Kidney tubule cell (primary cell): ENCODE data around the gene CDH24.

ENCODE experiments used
- DNase-seq: peaks from one replicate; pipeline ENCODE4 v3.0.0-alpha.2; 2018; ENCODE audit warnings: low spot score

Gene CDH24

DNA sequence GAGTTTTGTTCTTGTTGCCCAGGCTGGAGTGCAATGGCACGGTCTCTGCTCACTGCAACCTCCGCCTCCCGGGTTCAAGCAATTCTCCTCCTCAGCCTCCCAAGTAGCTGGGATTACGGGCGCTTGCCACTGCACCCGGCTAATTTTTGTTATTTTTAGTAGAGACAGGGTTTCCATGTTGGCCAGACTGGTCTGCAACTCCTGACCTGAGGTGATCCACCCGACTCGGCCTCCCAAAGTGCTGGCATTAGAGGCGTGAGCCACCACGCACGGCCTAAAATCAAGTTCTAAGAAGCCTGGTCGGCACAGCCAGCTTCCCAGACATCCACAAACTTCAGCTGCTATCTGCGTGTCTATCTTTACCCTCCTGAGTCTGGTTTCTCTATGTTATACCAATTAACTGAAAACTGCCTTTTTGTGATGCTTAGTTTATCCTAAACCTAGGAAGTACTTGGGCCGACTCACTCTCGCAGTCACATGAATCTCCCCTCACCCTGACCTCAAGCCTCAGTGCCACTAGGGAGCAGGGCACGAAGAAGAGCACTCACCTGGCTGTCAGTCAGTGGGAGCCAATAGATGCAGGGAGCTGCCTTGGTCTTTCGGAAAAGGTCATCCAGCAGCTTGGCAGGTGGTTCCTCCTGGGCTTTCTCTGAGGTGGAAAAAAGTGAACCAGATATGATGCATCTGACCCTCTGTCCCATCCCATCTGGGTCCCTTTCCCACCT is 3.4 kb upstream of the CDH24 start:
- no peak for DNase-seq

GRCh38 chr14:23058654-23059504 is 1.6 kb upstream of the CDH24 start:
- DNase-seq = no peak

- peak; percentile 87 for DNase-seq
These were observed 685 bp upstream of the CDH24 start for GRCh38 chr14:23057757-23058653.

DNA sequence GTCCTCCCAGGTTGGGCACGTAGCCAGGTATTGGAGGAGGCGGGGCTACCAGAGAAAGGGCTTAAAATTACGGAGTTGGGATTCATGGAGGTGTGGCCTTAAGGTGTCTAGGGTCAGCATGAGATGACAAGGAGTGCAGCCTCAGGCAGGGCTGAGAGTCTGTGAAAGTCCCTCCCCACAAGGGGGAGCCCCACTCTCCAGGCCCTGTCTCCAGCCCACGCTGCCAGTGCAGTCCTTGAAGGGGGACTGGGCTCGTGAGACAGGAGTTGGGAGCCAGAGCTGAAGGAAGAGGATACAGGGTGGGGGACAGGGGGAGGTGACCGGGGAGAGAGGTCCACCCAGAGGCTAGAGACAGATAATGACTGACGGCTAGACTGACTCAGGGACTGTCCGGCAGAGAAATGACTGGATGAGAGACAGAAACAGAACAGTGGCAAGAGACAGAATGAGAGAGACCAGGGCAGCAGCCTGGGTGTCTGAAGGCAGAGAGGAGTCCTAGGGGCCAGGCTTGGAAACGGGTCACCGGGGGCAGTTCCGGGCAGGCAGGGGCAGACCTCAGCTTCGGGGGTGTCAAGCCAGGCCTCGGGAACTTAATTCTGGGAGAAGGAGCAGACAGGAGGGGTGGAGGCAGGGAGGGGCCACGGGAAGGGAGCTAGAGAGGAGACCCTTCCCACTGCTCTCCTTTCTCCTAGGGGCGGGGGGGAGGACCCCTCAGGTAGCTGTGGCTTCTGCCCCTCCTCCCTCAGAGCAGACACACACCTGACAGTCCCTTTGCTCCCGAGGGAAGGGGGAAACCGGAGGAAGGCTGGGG is 970 bp downstream of the CDH24 start:
- peak; percentile 77 for DNase-seq

- peak; percentile 45 for DNase-seq
These were observed 1.6 kb downstream of the CDH24 start for GRCh38 chr14:23055621-23056144.

GRCh38 chr14:23055147-23055550 is 2.2 kb downstream of the CDH24 start:
- DNase-seq = no peak

DNA sequence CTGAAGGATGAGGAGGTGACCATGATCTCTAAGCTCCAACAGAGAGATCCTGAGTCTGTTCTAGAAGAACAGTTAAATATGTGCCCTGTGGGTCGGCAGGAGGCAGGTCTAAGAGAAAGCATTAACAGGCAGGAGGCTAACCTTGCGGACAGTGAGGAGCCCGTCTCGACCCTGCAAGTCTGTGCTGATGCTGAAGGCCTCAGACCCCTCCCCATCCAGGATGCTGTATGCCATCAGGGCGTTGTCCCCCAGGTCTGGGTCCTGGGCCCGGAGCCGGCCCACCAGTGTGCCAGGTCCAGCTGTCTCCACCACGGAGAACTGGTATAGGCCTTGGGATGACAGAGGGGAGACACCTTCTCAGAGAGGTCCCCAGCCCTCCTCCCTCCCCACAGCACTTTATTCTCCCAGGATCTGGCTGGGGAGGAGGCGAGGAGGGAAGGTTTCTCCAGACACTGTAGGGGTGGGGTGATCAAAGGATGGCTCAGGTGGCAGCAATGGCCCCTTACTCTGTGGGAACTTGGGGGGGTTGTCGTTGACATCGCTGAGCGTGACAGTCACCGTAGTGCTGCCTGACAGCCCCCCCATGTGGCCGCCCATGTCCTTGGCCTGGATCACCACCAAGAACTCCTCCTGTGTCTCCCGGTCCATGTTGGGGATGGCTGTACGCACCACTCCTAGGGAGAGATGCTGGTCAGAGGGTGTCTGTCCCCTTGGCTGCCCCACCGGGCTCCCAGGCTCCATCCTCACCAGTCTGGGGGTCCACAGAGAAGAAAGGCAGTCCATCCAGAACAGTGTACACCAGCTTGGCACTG is 3.1 kb downstream of the CDH24 start:
- DNase-seq = no peak

- DNase-seq = no peak
These were observed 3.9 kb downstream of the CDH24 start for GRCh38 chr14:23053426-23053825.

GRCh38 chr14:23052671-23053070 is 4.6 kb downstream of the CDH24 start:
- DNase-seq = no peak

DNA sequence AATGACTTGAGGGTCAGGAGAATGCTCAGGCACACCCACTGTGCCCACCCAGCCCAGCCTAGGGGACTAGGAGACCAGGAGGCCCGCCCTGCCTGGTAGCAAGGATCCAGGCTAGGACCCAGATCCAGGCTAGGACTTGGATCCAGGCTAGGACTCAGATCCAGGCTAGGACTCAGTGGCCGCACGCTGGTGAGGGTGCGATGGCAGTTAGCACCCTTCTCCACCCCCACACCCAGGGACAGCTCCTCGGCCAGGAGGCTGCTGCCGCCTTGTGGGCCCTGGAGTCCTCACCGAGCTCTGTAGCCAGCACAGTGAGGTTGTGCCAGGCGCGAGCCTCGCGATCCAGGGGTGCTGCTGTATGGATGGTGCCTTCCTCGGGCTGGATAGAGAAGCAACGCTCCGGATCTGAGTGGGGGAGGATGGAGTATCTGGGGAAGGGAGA is 5.1 kb downstream of the CDH24 start:
- no peak for DNase-seq

DNA sequence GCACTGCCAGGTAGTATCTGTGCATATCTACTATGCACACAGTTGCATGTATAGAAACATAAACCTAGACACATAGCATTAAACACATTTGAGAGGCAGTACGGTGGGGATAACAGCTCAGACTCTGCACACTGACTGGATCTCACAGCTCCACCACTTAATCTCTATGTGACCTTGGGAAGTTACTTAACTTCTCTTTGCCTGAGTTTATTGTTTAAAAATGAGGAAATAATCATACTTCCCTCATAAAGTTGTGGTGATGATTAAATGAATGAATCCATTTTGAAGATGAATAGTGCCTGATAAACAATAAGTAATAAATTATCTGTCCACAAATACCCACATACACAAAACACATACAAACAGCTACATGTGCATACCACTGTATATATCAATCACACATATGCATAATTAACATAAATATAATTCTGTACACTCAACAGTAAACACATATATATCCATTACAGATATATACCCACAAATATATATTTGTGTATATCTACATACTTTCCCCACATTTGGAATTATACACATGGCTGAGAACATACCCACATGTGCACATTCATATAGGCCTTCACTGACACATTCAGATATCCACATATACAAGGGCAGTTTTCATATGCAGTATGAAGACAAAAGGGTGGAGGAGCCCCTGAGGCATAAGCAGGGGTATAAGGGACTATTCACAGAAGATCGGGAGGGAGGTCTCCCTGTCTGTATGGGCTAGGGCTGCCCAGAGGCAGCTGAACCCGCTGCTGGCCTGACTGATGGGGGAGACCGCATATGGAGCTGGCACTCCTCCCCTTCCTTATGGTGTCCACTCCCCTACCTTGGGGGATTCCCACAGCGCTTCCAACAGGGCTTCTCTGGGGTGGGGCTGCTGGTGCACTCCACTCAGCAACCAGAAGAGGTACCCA is 5.9 kb downstream of the CDH24 start:
- DNase-seq = no peak

- DNase-seq = no peak
These were observed 8.3 kb downstream of the CDH24 start for GRCh38 chr14:23049011-23049410.

- DNase-seq = no peak
These were observed 9.3 kb downstream of the CDH24 start for GRCh38 chr14:23047751-23048693.

GRCh38 chr14:23047034-23047634 is 10.2 kb downstream of the CDH24 start:
- DNase-seq = no peak

- no peak for DNase-seq
These were observed 11.6 kb downstream of the CDH24 start for GRCh38 chr14:23045419-23046357.

DNA sequence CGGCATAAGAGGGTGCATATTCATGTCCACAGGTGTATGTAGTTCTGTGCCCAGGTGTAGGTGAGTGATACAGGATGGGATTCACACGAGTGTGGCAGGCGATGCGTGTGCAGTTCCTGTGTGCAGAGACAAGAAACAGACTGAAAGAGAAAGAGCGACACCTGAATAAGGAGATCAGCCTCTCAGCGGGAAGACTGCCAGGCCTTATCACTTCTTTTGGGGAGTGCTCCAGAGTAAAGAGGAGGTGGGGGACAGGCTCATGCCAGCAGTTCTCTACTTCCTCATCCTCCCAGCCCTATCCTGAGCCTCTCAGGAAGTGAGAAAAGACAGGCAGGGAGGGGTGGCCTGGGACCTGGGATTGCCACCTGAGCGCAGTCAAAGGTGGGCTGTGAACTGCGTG is 12.5 kb downstream of the CDH24 start:
- no peak for DNase-seq

DNA sequence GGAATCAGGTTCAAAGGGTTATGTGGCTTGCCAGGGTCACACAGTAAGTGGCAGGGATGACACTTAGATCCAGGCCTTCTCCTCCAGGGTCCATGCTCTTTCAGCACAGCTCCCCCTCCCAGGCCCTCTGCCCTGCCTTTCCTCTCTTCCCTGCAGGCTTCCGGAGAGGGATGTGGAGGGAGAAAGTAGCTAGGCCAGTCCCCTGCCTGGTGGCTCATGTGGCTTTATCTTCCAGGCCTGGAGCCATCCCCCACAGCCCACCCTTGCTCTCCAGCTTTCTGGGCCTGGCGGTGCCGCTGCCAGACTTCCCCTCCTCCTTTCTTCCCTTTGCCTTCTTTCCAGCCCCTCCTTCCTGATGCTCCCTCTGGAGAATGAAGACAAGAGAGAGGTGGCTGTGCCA is 13.6 kb downstream of the CDH24 start:
- DNase-seq = no peak
